CD14-positive monocyte (primary cell): Measurements from ENCODE around the gene FAM120A. TPM values are rescaled to one million over a fixed set of nuclear protein-coding genes. Genes with fewer than 3 reads are reported as not detected.

Source experiments
- DNase-seq, 3 donors: peaks; one replicate each; pipeline ENCODE4 v3.0.0-alpha.2; 2011 to 2022
- H2AFZ ChIP-seq: 2 replicates; pipeline ENCODE4 v1.6.0; 2012; ENCODE audit warnings: mild to moderate bottlenecking, low read depth, low read length, inconsistent platforms; ENCODE audit not compliant: insufficient read depth, poor library complexity, severe bottlenecking
- H3K27ac ChIP-seq, 2 donors: 1 replicate in 1 of 2; 2 replicates in 1 of 2; pipeline ENCODE4 v1.5.1; 2012 to 2013; ENCODE audit warnings: low read length in 2 of 2, control low read depth in 1 of 2, inconsistent platforms in 1 of 2, low read depth in 1 of 2, mild to moderate bottlenecking in 1 of 2
- H3K27me3 ChIP-seq, 2 donors: one replicate each; pipeline versions ENCODE4 v1.6.0 to v1.6.1; 2011 to 2013; ENCODE audit warnings: low read length in 2 of 2; ENCODE audit not compliant: control insufficient read depth in 2 of 2, insufficient read depth in 2 of 2
- H3K36me3 ChIP-seq, 2 donors: replicated peaks in 1 of 2; 1 replicate in 1 of 2; 2 replicates in 1 of 2; pipeline versions ENCODE4 v1.5.1 to v1.6.1; 2012 to 2013; ENCODE audit warnings: low read length in 2 of 2, control low read depth in 1 of 2, inconsistent platforms in 1 of 2, mild to moderate bottlenecking in 1 of 2; ENCODE audit not compliant: insufficient read depth in 2 of 2, control insufficient read depth in 1 of 2
- H3K4me1 ChIP-seq, 2 donors: 1 replicate in 1 of 2; 2 replicates in 1 of 2; pipeline versions ENCODE4 v1.5.1 to v1.6.1; 2012 to 2013; ENCODE audit warnings: low read length in 2 of 2, control low read depth in 1 of 2, inconsistent platforms in 1 of 2, mild to moderate bottlenecking in 1 of 2, moderate library complexity in 1 of 2; ENCODE audit not compliant: insufficient read depth in 2 of 2, control insufficient read depth in 1 of 2
- H3K4me2 ChIP-seq: replicated peaks from 2 replicates; pipeline ENCODE3; 2012; ENCODE audit warnings: low read length, moderate library complexity, mild to moderate bottlenecking; ENCODE audit not compliant: poor library complexity, severe bottlenecking; ENCODE audit errors: extremely low read depth
- H3K4me3 ChIP-seq, 3 experiments: fragments of 200-600 bp in 1 of 3; sonication (generic) in 1 of 3; replicated peaks in 1 of 3; 1 replicate in 2 of 3; 2 replicates in 1 of 3; pipeline ENCODE4 v1.5.1; 2011 to 2013; ENCODE audit warnings: low read length in 3 of 3, mild to moderate bottlenecking in 3 of 3, control low read depth in 2 of 3, low read depth in 2 of 3, inconsistent platforms in 1 of 3, moderate library complexity in 1 of 3
- H3K79me2 ChIP-seq: 2 replicates; pipeline ENCODE4 v1.6.0; 2012; ENCODE audit warnings: mild to moderate bottlenecking, control low read depth, inconsistent platforms, low read length, moderate library complexity; ENCODE audit not compliant: insufficient read depth
- H3K9ac ChIP-seq: 2 replicates; pipeline ENCODE4 v1.6.0; 2017; ENCODE audit warnings: low read length, mild to moderate bottlenecking; ENCODE audit not compliant: insufficient read depth, poor library complexity, severe bottlenecking
- H3K9me3 ChIP-seq, 2 donors: replicated peaks in 1 of 2; 1 replicate in 1 of 2; 2 replicates in 1 of 2; pipeline versions ENCODE4 v1.5.1 to v1.6.1; 2012 to 2013; ENCODE audit warnings: low read length in 2 of 2, control low read depth in 1 of 2; ENCODE audit not compliant: control insufficient read depth in 1 of 2, insufficient read depth in 1 of 2
- H4K20me1 ChIP-seq: 2 replicates; pipeline ENCODE4 v1.6.0; 2012; ENCODE audit warnings: mild to moderate bottlenecking, low read length, control low read depth, moderate library complexity; ENCODE audit not compliant: insufficient read depth
- H3K27ac Mint-ChIP-seq, 7 donors: one replicate each; pipeline ENCODE4 v1.8.0; 2020; ENCODE audit warnings: mild to moderate bottlenecking in 7 of 7, mixed read lengths in 7 of 7, moderate library complexity in 6 of 7, inconsistent platforms in 2 of 7
- H3K27me3 Mint-ChIP-seq, 3 donors: one replicate each; pipeline ENCODE4 v1.8.0; 2021 to 2022; ENCODE audit warnings: low read depth in 3 of 3, mild to moderate bottlenecking in 3 of 3, mixed read lengths in 3 of 3, moderate library complexity in 3 of 3, inconsistent platforms in 1 of 3
- H3K36me3 Mint-ChIP-seq, 2 donors: one replicate each; pipeline ENCODE4 v1.8.0; 2020; ENCODE audit warnings: mixed read lengths in 2 of 2, inconsistent platforms in 1 of 2, mild to moderate bottlenecking in 1 of 2
- H3K4me1 Mint-ChIP-seq: one replicate; pipeline ENCODE4 v1.8.0; 2020; ENCODE audit warnings: mild to moderate bottlenecking, mixed read lengths
- H3K4me3 Mint-ChIP-seq, 2 donors: one replicate each; pipeline ENCODE4 v1.8.0; 2020; ENCODE audit warnings: mild to moderate bottlenecking in 2 of 2, mixed read lengths in 2 of 2, moderate library complexity in 1 of 2
- H3K9me3 Mint-ChIP-seq, 7 donors: one replicate each; pipeline ENCODE4 v1.8.0; 2020 to 2022; ENCODE audit warnings: mixed read lengths in 7 of 7, mild to moderate bottlenecking in 6 of 7, moderate library complexity in 6 of 7, inconsistent platforms in 2 of 7
- WGBS: methylation state at CpG from one replicate; pipeline ENCODE4 v1.1.5; 2013; ENCODE audit warnings: missing lambda C conversion rate; ENCODE audit not compliant: insufficient coverage; 5-methylcytosine and 5-hydroxymethylcytosine counted together
- intact Hi-C, 2 donors: fragments of 100-400 bp; cut with micrococcal nuclease; formaldehyde crosslinking; loops; one replicate each; pipeline versions ENCODE4 v1.15.0 to v1.15.1; 2023
- polyA plus RNA-seq, 3 donors: library from polyadenylated mRNA; depleted of rRNA in 1 of 3; unstranded in 2 of 3; stranded (reverse) in 1 of 3; fragments of 300-500 nt in 2 of 3; fragments of >200 nt in 1 of 3; fragmentation: Illumina TruSeq in 2 of 3; gene quantifications; 1 replicate in 2 of 3; 2 replicates in 1 of 3; pipeline ENCODE4 v1.2.3, GENCODE V29; 2012 to 2021
- TF ChIP-seq, protein P1 (sequence below): fragments of 200-600 bp; IDR thresholded peaks from one replicate; pipeline ENCODE4 v1.8.0; 2022; ENCODE audit warnings: antibody characterized with exemption, mild to moderate bottlenecking

Gene FAM120A
- polyA plus RNA-seq, 3 donors: 10.4 to 76.6 (median 12.7) TPM

DNA sequence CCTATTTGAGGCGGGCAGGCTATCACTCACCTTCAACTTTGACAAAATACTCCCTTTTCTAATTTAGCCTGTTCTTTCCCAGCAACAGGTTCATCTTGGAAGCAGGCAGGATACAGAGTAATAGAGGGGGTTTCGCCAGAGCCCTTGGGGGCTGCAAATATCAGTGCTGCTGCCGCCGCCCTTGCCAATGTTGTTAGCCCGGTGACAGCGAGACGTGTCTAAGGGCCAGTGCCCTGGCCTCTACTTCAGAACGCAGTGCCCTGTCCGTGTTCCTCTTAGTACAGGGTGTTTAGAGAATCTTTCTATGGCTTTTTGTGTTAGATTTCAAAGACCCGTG lies 1.2 kb downstream of the FAM120A start:
- H3K9ac ChIP-seq: peak overlapping the region; percentile 90
- Mint-ChIP-seq H3K4me3 (peak overlapping the region; percentile 95 to 99), H3K9me3 (peaks cover 0 to 2% (median 0%) of the 10 kb centered on the region in 7 donors), H3K36me3 (peaks cover 16 to 20% of the 10 kb centered on the region in 2 donors), H3K27ac (peak overlapping the region; percentile 91 to 99 (median 96)), H3K4me1 (peaks cover 47% of the 10 kb centered on the region), H3K27me3 (no peaks in the 10 kb centered on the region)
- peak overlapping the region; percentile 99 for H3K4me2 ChIP-seq
- intact Hi-C loops: loop anchor here (2.0 to 10.0 kb wide), 6 partner anchors 50 to 488 kb away; partner anchors contain the start of genes CARD19 (in 2 of the 2) and PHF2 (in 1 of the 2)
- H3K9me3 ChIP-seq: no peaks in the 10 kb centered on the region
- peak overlapping the region; percentile 87 to 90 for H3K27ac ChIP-seq
- peaks cover 44 to 59% of the 10 kb centered on the region in 2 donors for H3K4me1 ChIP-seq
- H3K27me3 ChIP-seq: no peaks in the 10 kb centered on the region
- H2AFZ ChIP-seq: peak overlapping the region; percentile 74
- 0% methylated on average over 9 of the region's 10 CpGs for WGBS
- TF ChIP-seq, protein P1, sequence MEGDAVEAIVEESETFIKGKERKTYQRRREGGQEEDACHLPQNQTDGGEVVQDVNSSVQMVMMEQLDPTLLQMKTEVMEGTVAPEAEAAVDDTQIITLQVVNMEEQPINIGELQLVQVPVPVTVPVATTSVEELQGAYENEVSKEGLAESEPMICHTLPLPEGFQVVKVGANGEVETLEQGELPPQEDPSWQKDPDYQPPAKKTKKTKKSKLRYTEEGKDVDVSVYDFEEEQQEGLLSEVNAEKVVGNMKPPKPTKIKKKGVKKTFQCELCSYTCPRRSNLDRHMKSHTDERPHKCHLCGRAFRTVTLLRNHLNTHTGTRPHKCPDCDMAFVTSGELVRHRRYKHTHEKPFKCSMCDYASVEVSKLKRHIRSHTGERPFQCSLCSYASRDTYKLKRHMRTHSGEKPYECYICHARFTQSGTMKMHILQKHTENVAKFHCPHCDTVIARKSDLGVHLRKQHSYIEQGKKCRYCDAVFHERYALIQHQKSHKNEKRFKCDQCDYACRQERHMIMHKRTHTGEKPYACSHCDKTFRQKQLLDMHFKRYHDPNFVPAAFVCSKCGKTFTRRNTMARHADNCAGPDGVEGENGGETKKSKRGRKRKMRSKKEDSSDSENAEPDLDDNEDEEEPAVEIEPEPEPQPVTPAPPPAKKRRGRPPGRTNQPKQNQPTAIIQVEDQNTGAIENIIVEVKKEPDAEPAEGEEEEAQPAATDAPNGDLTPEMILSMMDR: no peak
- H3K4me3 ChIP-seq: peak overlapping the region; percentile 74 to 95 (median 79)
- H3K36me3 ChIP-seq: peaks cover 14 to 18% of the 10 kb centered on the region in 2 donors
- peaks cover 30% of the 10 kb centered on the region for H4K20me1 ChIP-seq
- peaks cover 85% of the 10 kb centered on the region for H3K79me2 ChIP-seq
- DNase-seq: peak; percentile 14 to 35 (median 27)

DNA sequence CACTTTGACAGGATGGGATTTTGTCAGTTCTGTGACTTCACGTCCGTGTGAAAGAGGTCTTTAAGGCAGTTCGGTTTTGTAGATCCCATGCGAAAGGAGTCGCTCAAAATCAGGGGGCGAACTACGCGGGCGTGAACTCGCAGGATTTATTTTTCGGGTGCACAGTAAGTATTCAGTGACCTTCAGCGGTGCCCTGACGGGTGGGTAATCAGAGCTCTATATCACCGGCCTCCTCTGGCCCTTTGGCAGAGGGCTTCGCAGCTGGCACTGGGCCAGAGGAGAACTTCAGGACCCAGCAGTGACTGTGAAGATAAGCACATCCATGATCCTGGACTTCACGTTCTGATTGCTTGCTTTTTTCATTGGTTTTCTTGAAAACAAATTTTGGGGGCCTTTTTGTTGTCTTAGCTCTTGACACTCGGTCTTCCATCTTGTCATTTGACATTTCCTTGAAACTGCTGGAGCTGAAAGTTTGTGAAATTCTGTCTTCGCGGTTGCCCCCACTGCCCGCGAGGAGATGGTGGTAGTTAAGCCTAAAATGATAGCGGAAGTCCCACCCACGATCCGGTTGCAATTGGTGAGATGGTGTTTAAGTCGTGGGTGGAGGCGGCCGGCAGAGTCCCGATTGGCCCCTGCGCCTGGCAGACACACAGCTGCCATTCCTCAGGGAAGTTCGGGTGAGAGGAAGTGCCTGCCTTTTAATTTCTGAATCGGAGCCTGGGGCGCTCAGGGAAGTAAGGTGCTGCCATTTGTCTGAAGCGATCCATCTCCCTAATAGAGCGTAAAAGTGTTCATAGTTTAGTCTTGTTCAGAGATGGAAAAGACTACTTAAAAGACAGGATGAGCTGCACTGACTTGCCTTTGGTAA lies 1.8 kb downstream of the FAM120A start, which contains the start of gene FAM120AOS:
Gene FAM120AOS, minus strand, starts transcription at position 535 of the 868 bp plus-strand sequence. CDS start 872 bp downstream, outside the sequence.
- TF ChIP-seq, protein P1: no peak
- Mint-ChIP-seq H3K4me3 (peak within 1 kb of the TSS; percentile 95 to 99), H3K27ac (peak within 1 kb of the TSS; percentile 91 to 99 (median 96)), H3K4me1 (peaks cover 52% of the 10 kb centered on the region), H3K36me3 (peaks cover 15 to 20% of the 10 kb centered on the region in 2 donors), H3K27me3 (no peaks in the 10 kb centered on the region), H3K9me3 (peaks cover 0 to 2% (median 0%) of the 10 kb centered on the region in 7 donors)
- 0% methylated on average over 31 of the region's 34 CpGs for WGBS
- Histone ChIP-seq H3K4me1 (peaks cover 50 to 65% of the 10 kb centered on the region in 2 donors), H3K27ac (peak within 1 kb of the TSS; percentile 87 to 90), H3K4me2 (peak within 1 kb of the TSS; percentile 99), H4K20me1 (peaks cover 36% of the 10 kb centered on the region), H3K27me3 (no peaks in the 10 kb centered on the region), H3K9ac (peak within 1 kb of the TSS; percentile 90), H3K36me3 (peaks cover 8 to 11% of the 10 kb centered on the region in 2 donors), H3K4me3 (peak within 1 kb of the TSS; percentile 74 to 95 (median 79)), H3K9me3 (no peaks in the 10 kb centered on the region), H2AFZ (peak within 1 kb of the TSS; percentile 74), H3K79me2 (peaks cover 91% of the 10 kb centered on the region)
- peak; percentile 82 to 90 (median 90) for DNase-seq
- intact Hi-C loops: loop anchor here (2.0 to 10.0 kb wide), 6 partner anchors 49 to 488 kb away; partner anchors contain the start of genes CARD19 (in 2 of the 2) and PHF2 (in 1 of the 2)
